Measurements from ENCODE around the gene C1orf167. TPM values are rescaled to one million over a fixed set of nuclear protein-coding genes. Genes with fewer than 3 reads are reported as not detected.

C1orf167 gene
- total and polyA plus RNA-seq, 10 donors = 0.74 to 4.8 (median 0.88) TPM; not detected in 1

GRCh38 chr1:11729155-11729497 is 32.9 kb upstream of the C1orf167 start:
- Histone ChIP-seq H3K36me3 (no peaks in the 10 kb centered on the region), H3K4me1 (peaks cover 33 to 99% (median 59%) of the 10 kb centered on the region in 6 donors), H3K4me3 (peak overlapping the region in 1 of 8 donors; percentile 63), H3K27me3 (replicated peaks in 1 of 7) (peaks cover 0 to 10% (median 0%) of the 10 kb centered on the region in 7 donors), H3K27ac (peak overlapping the region in 7 of 8 donors; percentile 49 to 100 (median 84)), H3K9me3 (no peaks in the 10 kb centered on the region)
- intact Hi-C loops (cut with DNase I; ENCODE audit: low total_unique reads) = no loop called here
- no peak for TF ChIP-seq POLR2AphosphoS5 (IDR thresholded peaks at IDR 0.05)
- TF ChIP-seq, protein P1, sequence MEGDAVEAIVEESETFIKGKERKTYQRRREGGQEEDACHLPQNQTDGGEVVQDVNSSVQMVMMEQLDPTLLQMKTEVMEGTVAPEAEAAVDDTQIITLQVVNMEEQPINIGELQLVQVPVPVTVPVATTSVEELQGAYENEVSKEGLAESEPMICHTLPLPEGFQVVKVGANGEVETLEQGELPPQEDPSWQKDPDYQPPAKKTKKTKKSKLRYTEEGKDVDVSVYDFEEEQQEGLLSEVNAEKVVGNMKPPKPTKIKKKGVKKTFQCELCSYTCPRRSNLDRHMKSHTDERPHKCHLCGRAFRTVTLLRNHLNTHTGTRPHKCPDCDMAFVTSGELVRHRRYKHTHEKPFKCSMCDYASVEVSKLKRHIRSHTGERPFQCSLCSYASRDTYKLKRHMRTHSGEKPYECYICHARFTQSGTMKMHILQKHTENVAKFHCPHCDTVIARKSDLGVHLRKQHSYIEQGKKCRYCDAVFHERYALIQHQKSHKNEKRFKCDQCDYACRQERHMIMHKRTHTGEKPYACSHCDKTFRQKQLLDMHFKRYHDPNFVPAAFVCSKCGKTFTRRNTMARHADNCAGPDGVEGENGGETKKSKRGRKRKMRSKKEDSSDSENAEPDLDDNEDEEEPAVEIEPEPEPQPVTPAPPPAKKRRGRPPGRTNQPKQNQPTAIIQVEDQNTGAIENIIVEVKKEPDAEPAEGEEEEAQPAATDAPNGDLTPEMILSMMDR (IDR thresholded peaks at IDR 0.05 in 8 of 11, conservative IDR thresholded peaks at IDR 0.05 in 3 of 11) = no peak
- no peak for TF ChIP-seq POLR2A (IDR thresholded peaks at IDR 0.05)
- 73 to 91% (median 81%) methylated on average over 10 to 11 of the region's 11 CpGs for WGBS, 5 donors
- DNase-seq = no peak

- peak in 1 of 3 donors; percentile 40 for TF ChIP-seq POLR2AphosphoS5 (IDR thresholded peaks at IDR 0.05)
- TF ChIP-seq, protein P1 (IDR thresholded peaks at IDR 0.05 in 8 of 11, conservative IDR thresholded peaks at IDR 0.05 in 3 of 11) = no peak
- no peak for TF ChIP-seq POLR2A (IDR thresholded peaks at IDR 0.05)
- intact Hi-C loops (cut with DNase I; ENCODE audit: low total_unique reads) = loop anchor here (5.0 kb wide), 1 partner anchor 73 kb away; no protein-coding TSS in a partner anchor
- peaks cover 0 to 7% (median 0%) of the 10 kb centered on the region in 7 donors for H3K27me3 ChIP-seq (replicated peaks in 1 of 7)
- DNase-seq = peak; percentile 81
- WGBS, 5 donors = 21 to 42% (median 23%) methylated on average over 26 of the region's 26 CpGs
- peaks cover 33 to 99% (median 60%) of the 10 kb centered on the region in 6 donors for H3K4me1 ChIP-seq
- H3K9me3 ChIP-seq = no peaks in the 10 kb centered on the region
- peak overlapping the region in 3 of 8 donors; percentile 13 to 63 (median 21) for H3K4me3 ChIP-seq
- peak overlapping the region in 7 of 8 donors; percentile 79 to 100 (median 87) for H3K27ac ChIP-seq
- no peaks in the 10 kb centered on the region for H3K36me3 ChIP-seq
These were observed 32.2 kb upstream of the C1orf167 start for GRCh38 chr1:11729498-11730428.

GRCh38 chr1:11730429-11730891 is 31.5 kb upstream of the C1orf167 start:
- WGBS, 5 donors = 2 to 11% (median 3%) methylated on average over 5 of the region's 5 CpGs
- H3K9me3 ChIP-seq = no peaks in the 10 kb centered on the region
- peak overlapping the region; percentile 55 to 100 (median 86) for H3K27ac ChIP-seq
- peak in 1 of 3 donors; percentile 87 for TF ChIP-seq POLR2AphosphoS5 (IDR thresholded peaks at IDR 0.05)
- TF ChIP-seq POLR2A (IDR thresholded peaks at IDR 0.05) = no peak
- H3K36me3 ChIP-seq = no peaks in the 10 kb centered on the region
- peaks cover 0 to 7% (median 0%) of the 10 kb centered on the region in 7 donors for H3K27me3 ChIP-seq (replicated peaks in 1 of 7)
- H3K4me1 ChIP-seq = peaks cover 35 to 99% (median 65%) of the 10 kb centered on the region in 6 donors
- peak overlapping the region in 3 of 8 donors; percentile 13 to 63 (median 21) for H3K4me3 ChIP-seq
- DNase-seq = no peak
- intact Hi-C loops (cut with DNase I; ENCODE audit: low total_unique reads) = loop anchor here (5.0 kb wide), 1 partner anchor 72 kb away; no protein-coding TSS in a partner anchor

- Histone ChIP-seq H3K27me3 (replicated peaks in 1 of 7) (peaks cover 0 to under 1% (median 0%) of the 10 kb centered on the region in 7 donors), H3K27ac (peak overlapping the region; percentile 55 to 100 (median 86)), H3K36me3 (no peaks in the 10 kb centered on the region), H3K9me3 (no peaks in the 10 kb centered on the region), H3K4me3 (peak overlapping the region in 6 of 8 donors; percentile 7 to 63 (median 16)), H3K4me1 (peaks cover 41 to 99% (median 65%) of the 10 kb centered on the region in 6 donors)
- intact Hi-C loops (cut with DNase I; ENCODE audit: low total_unique reads) = loop anchor here (5.0 kb wide), 1 partner anchor 71 kb away; no protein-coding TSS in a partner anchor
- TF ChIP-seq, protein P1 (IDR thresholded peaks at IDR 0.05 in 8 of 11, conservative IDR thresholded peaks at IDR 0.05 in 3 of 11) = no peak
- TF ChIP-seq POLR2AphosphoS5 (IDR thresholded peaks at IDR 0.05) = peak; percentile 32 to 66 (median 59)
- peak; percentile 85 for DNase-seq
- 14 to 24% (median 20%) methylated on average over 16 to 17 of the region's 17 CpGs for WGBS, 5 donors
These were observed 30.2 kb upstream of the C1orf167 start for GRCh38 chr1:11731691-11732283.
